Pancreas (tissue), 10 donors: ENCODE measurements around the gene LRIG1. TPM values are rescaled to one million over a fixed set of nuclear protein-coding genes. Genes with fewer than 3 reads are reported as not detected.

Experiments
- ATAC-seq, 4 donors: fragments of 200-7000 bp; cut with Tn5 transposase; one replicate each; pipeline versions ENCODE4 v1.8.0 to v1.9.1; 2020; ENCODE audit warnings: mild to moderate bottlenecking in 4 of 4, moderate library complexity in 4 of 4
- DNase-seq, 6 donors: peaks; one replicate each; pipeline ENCODE4 v3.0.0-alpha.2; 2020
- FAIRE-seq: peaks from 2 replicates; lab custom pipeline; 2012; peaks lifted over from hg19 to GRCh38; lab: Jason Lieb, UNC
- H3K27ac ChIP-seq, 4 donors: fragments of 200-600 bp; sonication (generic); 1 replicate in 3 of 4; 2 replicates in 1 of 4; pipeline versions ENCODE4 v1.5.0 to v1.8.0; 2020
- H3K27me3 ChIP-seq, 4 donors: fragments of 200-600 bp; one replicate each; pipeline ENCODE4 v1.8.0; 2021
- H3K36me3 ChIP-seq, 3 donors: fragments of 200-600 bp; sonication (generic) in 1 of 3; one replicate each; pipeline versions ENCODE4 v1.5.0 to v1.8.0; 2020 to 2021
- H3K4me1 ChIP-seq, 3 donors: fragments of 200-600 bp; one replicate each; pipeline ENCODE4 v1.8.0; 2021
- H3K4me3 ChIP-seq, 4 donors: fragments of 200-600 bp; sonication (generic) in 2 of 4; one replicate each; pipeline versions ENCODE4 v1.5.0 to v1.8.0; 2020 to 2021
- H3K9me3 ChIP-seq, 4 donors: fragments of 200-600 bp; one replicate each; pipeline ENCODE4 v1.8.0; 2021
- WGBS, 2 donors: extraction: QIAGEN DNeasy Blood & Tissue Kit; methylation state at CpG; one replicate each; pipeline ENCODE4 v1.1.7; 2013; 5-methylcytosine and 5-hydroxymethylcytosine counted together
- intact Hi-C, 3 donors: fragments of 100-400 bp; cut with DNase I; formaldehyde crosslinking; loops; one replicate each; pipeline versions ENCODE4 v1.11.1 to v1.14.2; 2022
- polyA plus RNA-seq, 2 donors: library from polyadenylated mRNA; stranded (reverse); fragments of 200-250 nt; gene quantifications; one replicate each; pipeline ENCODE4 v1.2.3, GENCODE V29; 2013
- total RNA-seq, 6 donors: library from RNA; stranded (reverse); fragmentation: NEBNext Ultra II Directional in 4 of 6; extraction: Animal tissue kit (Norgen Biotek cat#: 25700) in 4 of 6; gene quantifications; one replicate each; pipeline versions ENCODE4 v1.2.1 to v1.2.4, GENCODE V29; 2021 to 2023
- TF ChIP-seq, protein P1 (sequence below), 4 donors: fragments of 200-600 bp; sonication (generic) in 3 of 4; IDR thresholded peaks; one replicate each; pipeline versions ENCODE4 v1.5.0 to v1.8.0; 2021; ENCODE audit warnings: antibody characterized with exemption in 4 of 4
- donor health status: healthy with polysubstance abuse.
- donor health status: DM: no; HTN: no; CAD: no; lungs with moderate emphysema.
- donor health status: DM: no; HTN: no; CAD: no.
- donor health status: control.
- donor health status: control.
- donor health status: Bipolar disorder and iron deficiency.
- donor health status: DM: yes; HTN: yes; CAD: no.
- donor health status: DM: no; HTN: no; CAD: no.
- donor health status: DM: no; HTN: no; CAD: no.
- donor health status: DM: yes; HTN: yes; CAD: no.

Gene LRIG1
- total and polyA plus RNA-seq, 8 donors: 32.7 to 104 (median 68.0) TPM

DNA sequence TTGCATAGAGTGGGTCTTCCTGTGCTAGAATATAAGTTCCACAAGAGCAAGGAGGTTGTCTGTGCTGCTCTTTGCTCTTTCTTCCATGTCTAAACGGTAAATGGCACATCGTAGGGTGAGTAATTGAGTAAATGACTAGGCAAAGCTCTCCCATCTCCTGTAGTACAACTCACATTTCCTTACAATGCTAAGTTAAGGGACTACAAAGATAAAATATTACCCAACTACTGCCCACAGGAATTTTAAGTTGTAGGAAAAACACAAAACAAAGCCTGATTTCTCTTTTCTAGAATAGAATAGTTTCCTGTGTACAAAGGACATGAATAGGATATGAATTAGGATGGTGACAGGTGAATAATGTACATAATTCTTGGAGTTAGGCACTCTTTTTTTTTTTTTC, 19.9 kb upstream of the LRIG1 start:
- no peaks in the 10 kb centered on the region for H3K36me3 ChIP-seq
- DNase-seq (no peak), FAIRE-seq (no peak), ATAC-seq (no peak)
- intact Hi-C loops: no loop called here
- TF ChIP-seq, protein P1, sequence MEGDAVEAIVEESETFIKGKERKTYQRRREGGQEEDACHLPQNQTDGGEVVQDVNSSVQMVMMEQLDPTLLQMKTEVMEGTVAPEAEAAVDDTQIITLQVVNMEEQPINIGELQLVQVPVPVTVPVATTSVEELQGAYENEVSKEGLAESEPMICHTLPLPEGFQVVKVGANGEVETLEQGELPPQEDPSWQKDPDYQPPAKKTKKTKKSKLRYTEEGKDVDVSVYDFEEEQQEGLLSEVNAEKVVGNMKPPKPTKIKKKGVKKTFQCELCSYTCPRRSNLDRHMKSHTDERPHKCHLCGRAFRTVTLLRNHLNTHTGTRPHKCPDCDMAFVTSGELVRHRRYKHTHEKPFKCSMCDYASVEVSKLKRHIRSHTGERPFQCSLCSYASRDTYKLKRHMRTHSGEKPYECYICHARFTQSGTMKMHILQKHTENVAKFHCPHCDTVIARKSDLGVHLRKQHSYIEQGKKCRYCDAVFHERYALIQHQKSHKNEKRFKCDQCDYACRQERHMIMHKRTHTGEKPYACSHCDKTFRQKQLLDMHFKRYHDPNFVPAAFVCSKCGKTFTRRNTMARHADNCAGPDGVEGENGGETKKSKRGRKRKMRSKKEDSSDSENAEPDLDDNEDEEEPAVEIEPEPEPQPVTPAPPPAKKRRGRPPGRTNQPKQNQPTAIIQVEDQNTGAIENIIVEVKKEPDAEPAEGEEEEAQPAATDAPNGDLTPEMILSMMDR (IDR thresholded peaks at IDR 0.05): no peak
- no peak overlapping the region for H3K4me3 ChIP-seq
- 90 to 91% methylated on average over 2 of the region's 2 CpGs for WGBS, 2 donors
- H3K27me3 ChIP-seq: no peaks in the 10 kb centered on the region
- no peaks in the 10 kb centered on the region for H3K9me3 ChIP-seq
- no peak overlapping the region for H3K27ac ChIP-seq
- H3K4me1 ChIP-seq: no peaks in the 10 kb centered on the region

GRCh38 chr3:66518644-66519043, 17.8 kb upstream of the LRIG1 start:
- no peak for ATAC-seq
- FAIRE-seq: no peak
- TF ChIP-seq, protein P1 (IDR thresholded peaks at IDR 0.05): no peak
- H3K4me3 ChIP-seq: no peak overlapping the region
- H3K9me3 ChIP-seq: no peaks in the 10 kb centered on the region
- H3K36me3 ChIP-seq: no peaks in the 10 kb centered on the region
- 84 to 86% methylated on average over 4 of the region's 4 CpGs for WGBS, 2 donors
- intact Hi-C loops: no loop called here
- H3K27ac ChIP-seq: no peak overlapping the region
- H3K27me3 ChIP-seq: no peaks in the 10 kb centered on the region
- DNase-seq: no peak
- no peaks in the 10 kb centered on the region for H3K4me1 ChIP-seq

DNA sequence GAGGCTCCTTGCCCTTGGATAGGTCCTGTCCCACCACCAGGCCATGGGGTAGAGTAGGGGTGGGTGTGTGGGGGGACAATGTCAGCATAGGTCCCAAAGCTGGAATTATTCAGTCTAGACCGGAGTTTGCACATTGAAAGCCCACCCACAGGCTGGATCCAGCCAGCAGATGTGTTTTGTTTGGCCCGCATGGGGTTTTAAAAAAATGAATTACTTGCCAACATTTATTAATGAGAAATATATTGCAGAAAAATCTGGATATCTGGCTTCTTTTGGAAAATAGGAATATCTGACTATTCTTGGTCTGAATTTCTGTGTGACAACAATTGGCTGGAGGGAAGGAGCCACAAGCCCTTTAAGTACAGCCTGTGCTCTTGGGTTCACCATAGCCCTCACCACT, 17.3 kb upstream of the LRIG1 start:
- Histone ChIP-seq H3K9me3 (no peaks in the 10 kb centered on the region), H3K27me3 (no peaks in the 10 kb centered on the region), H3K36me3 (no peaks in the 10 kb centered on the region), H3K27ac (no peak overlapping the region), H3K4me3 (no peak overlapping the region), H3K4me1 (no peaks in the 10 kb centered on the region)
- ATAC-seq (no peak), FAIRE-seq (no peak), DNase-seq (no peak)
- 81% methylated on average over 2 of the region's 2 CpGs for WGBS, 2 donors
- intact Hi-C loops: no loop called here
- TF ChIP-seq, protein P1 (IDR thresholded peaks at IDR 0.05): no peak

GRCh38 chr3:66517241-66517640, 16.4 kb upstream of the LRIG1 start:
- no peaks in the 10 kb centered on the region for H3K9me3 ChIP-seq
- 60 to 66% methylated on average over 2 of the region's 2 CpGs for WGBS, 2 donors
- DNase-seq (no peak), FAIRE-seq (no peak), ATAC-seq (no peak)
- intact Hi-C loops: no loop called here
- no peaks in the 10 kb centered on the region for H3K36me3 ChIP-seq
- no peaks in the 10 kb centered on the region for H3K4me1 ChIP-seq
- H3K27ac ChIP-seq: no peak overlapping the region
- H3K4me3 ChIP-seq: no peak overlapping the region
- TF ChIP-seq, protein P1 (IDR thresholded peaks at IDR 0.05): no peak
- no peaks in the 10 kb centered on the region for H3K27me3 ChIP-seq

GRCh38 chr3:66508461-66508860, 7.6 kb upstream of the LRIG1 start:
- FAIRE-seq (no peak), ATAC-seq (no peak), DNase-seq (no peak)
- Histone ChIP-seq H3K9me3 (no peaks in the 10 kb centered on the region), H3K4me3 (no peak overlapping the region), H3K36me3 (no peaks in the 10 kb centered on the region), H3K4me1 (peaks cover 10 to 17% (median 10%) of the 10 kb centered on the region in 3 donors), H3K27me3 (no peaks in the 10 kb centered on the region), H3K27ac (no peak overlapping the region)
- TF ChIP-seq, protein P1 (IDR thresholded peaks at IDR 0.05): no peak
- intact Hi-C loops: loop anchor here in 1 of 3 donors (10.0 kb wide), 1 partner anchor 306 kb away; no protein-coding TSS in a partner anchor
- 48 to 49% methylated on average over 7 of the region's 7 CpGs for WGBS, 2 donors
